ELR (cell line): Measurements from ENCODE around the gene RPL22.
"Not testable (repeated sequence)": the region's sequence is repeated elsewhere in the genome, so short reads cannot be mapped to it uniquely, and the experiment has no call there.

Experiments used
- DNase-seq: peaks from one replicate; pipeline ENCODE4 v3.0.0-alpha.2; 2015; ENCODE audit warnings: low read depth

Gene RPL22

GRCh38 chr1:6233376-6233775 lies 34.0 kb upstream of the RPL22 start:
- no peak for DNase-seq

- DNase-seq, result no peak
These were observed 26.3 kb upstream of the RPL22 start for GRCh38 chr1:6225651-6226050.

GRCh38 chr1:6224718-6225117 lies 25.3 kb upstream of the RPL22 start:
- peak; percentile 39 for DNase-seq

- no peak for DNase-seq
These were observed 24.2 kb upstream of the RPL22 start for GRCh38 chr1:6223617-6224016.

- no peak for DNase-seq
These were observed 23.2 kb upstream of the RPL22 start for GRCh38 chr1:6222636-6223035.

GRCh38 chr1:6221210-6221784 lies 21.9 kb upstream of the RPL22 start:
- no peak for DNase-seq

- peak; percentile 37 for DNase-seq
These were observed 20.8 kb upstream of the RPL22 start for GRCh38 chr1:6220236-6220635.

GRCh38 chr1:6219641-6220040 lies 20.2 kb upstream of the RPL22 start:
- not testable (repeated sequence) for DNase-seq

GRCh38 chr1:6218375-6219164 lies 19.2 kb upstream of the RPL22 start:
- no peak for DNase-seq

GRCh38 chr1:6212193-6212959 lies 13.0 kb upstream of the RPL22 start:
- DNase-seq, result no peak

GRCh38 chr1:6211731-6212130 lies 12.3 kb upstream of the RPL22 start:
- no peak for DNase-seq

- DNase-seq, result no peak
These were observed 11.4 kb upstream of the RPL22 start for GRCh38 chr1:6210591-6211355.

GRCh38 chr1:6209661-6210580 lies 10.5 kb upstream of the RPL22 start:
- peak; percentile 15 for DNase-seq

GRCh38 chr1:6208723-6209660 lies 9.6 kb upstream of the RPL22 start:
- DNase-seq, result no peak

- DNase-seq, result no peak
These were observed 8.5 kb upstream of the RPL22 start for GRCh38 chr1:6207921-6208320.

- DNase-seq, result no peak
These were observed 7.9 kb upstream of the RPL22 start for GRCh38 chr1:6207075-6207885.

- DNase-seq, result no peak
These were observed 7.1 kb upstream of the RPL22 start for GRCh38 chr1:6206520-6206855.

GRCh38 chr1:6205849-6206519 lies 6.6 kb upstream of the RPL22 start, which contains the start of gene RNF207:
Gene RNF207, plus strand, starts transcription at chr1:6206119. Its CDS starts 417 bp downstream, at chr1:6206536.
- DNase-seq, result peak; percentile 86

- no peak for DNase-seq
These were observed 2.9 kb upstream of the RPL22 start for GRCh38 chr1:6202256-6202655.
